ENCODE measurements around the gene FOS. TPM values are rescaled to one million over a fixed set of nuclear protein-coding genes. Genes with fewer than 3 reads are reported as not detected.

Gene FOS
- total and polyA plus RNA-seq, 2 of the 13 experiments (the other 11 are each of a cell fraction or from before 2014, with no cell fraction given): 15.9 to 24.2 TPM

- no peak for TF ChIP-seq ZNF800 (CRISPR knock-in tag; IDR thresholded peaks at IDR 0.05)
- TF ChIP-seq ZNF75D (CRISPR knock-in tag; IDR thresholded peaks at IDR 0.05; ENCODE audit: borderline replicate concordance): no peak
- TF ChIP-seq SRY (CRISPR knock-in tag; IDR thresholded peaks at IDR 0.05): no peak
- TF ChIP-seq AKNA (CRISPR knock-in tag; IDR thresholded peaks at IDR 0.05; ENCODE audit: borderline replicate concordance): no peak
- no peak for TF ChIP-seq LRRFIP1 (CRISPR knock-in tag; conservative IDR thresholded peaks at IDR 0.05)
- TF ChIP-seq ZFYVE20 (CRISPR knock-in tag; IDR thresholded peaks at IDR 0.05; ENCODE audit: borderline replicate concordance, low read depth): no peak
- TF ChIP-seq ZNF784 (CRISPR knock-in tag; IDR thresholded peaks at IDR 0.05; ENCODE audit: borderline replicate concordance): no peak
- TF ChIP-seq MTF2 (CRISPR knock-in tag; IDR thresholded peaks at IDR 0.05; ENCODE audit: borderline replicate concordance): 0 out of 2 replicates have a peak, but pooled peaks have one; percentile 54
- no peak; the same call in 1 of the 2 replicates for TF ChIP-seq GFI1 (CRISPR knock-in tag; IDR thresholded peaks at IDR 0.05; ENCODE audit: borderline replicate concordance)
- TF ChIP-seq SOX6 (IDR thresholded peaks at IDR 0.05): no peak
- peak; percentile 72 for TF ChIP-seq SOX6 (CRISPR knock-in tag; IDR thresholded peaks at IDR 0.05)
- no peak for TF ChIP-seq CEBPG (CRISPR knock-in tag; IDR thresholded peaks at IDR 0.05)
- peak; percentile 60 for TF ChIP-seq ZBTB38 (CRISPR knock-in tag; IDR thresholded peaks at IDR 0.05)
- no peak for TF ChIP-seq HNF4G (IDR thresholded peaks at IDR 0.05; ENCODE audit: borderline replicate concordance, low read depth, low read length)
- no peak for TF ChIP-seq HNF4G (CRISPR knock-in tag; IDR thresholded peaks at IDR 0.05; ENCODE audit: borderline replicate concordance, low read depth)
- TF ChIP-seq ESRRA (CRISPR knock-in tag; IDR thresholded peaks at IDR 0.05; ENCODE audit: low read depth): no peak; the same call in 1 of the 2 replicates
- TF ChIP-seq CBX2 (IDR thresholded peaks at IDR 0.05; ENCODE audit: low read depth, low read length): 0 out of 2 replicates have a peak, but pooled peaks have one; percentile 47
- TF ChIP-seq CBX2 (CRISPR knock-in tag; IDR thresholded peaks at IDR 0.05; ENCODE audit: low read depth): no peak
- TF ChIP-seq ZSCAN9 (CRISPR knock-in tag; IDR thresholded peaks at IDR 0.05; ENCODE audit: borderline replicate concordance): peak; percentile 28; the same call in 1 of the 2 replicates
- TF ChIP-seq ZNF274 (CRISPR knock-in tag; IDR thresholded peaks at IDR 0.05): no peak
Measured at GRCh38 chr14:75258803-75259509, 19.7 kb upstream of the FOS start (continued).
